IMR-90 (cell line): ENCODE results near the gene ELP4. TPM values are rescaled to one million over a fixed set of nuclear protein-coding genes. Genes with fewer than 3 reads are reported as not detected.

Experiments used
- ATAC-seq: fragments of 200-7000 bp; cut with Tn5 transposase; 2 replicates; pipeline ENCODE4 v1.9.1; 2020; ENCODE audit warnings: low read depth, mild to moderate bottlenecking, moderate library complexity
- BruUV-seq: library from RNA; stranded (reverse); fragments of 400-500 nt; replicated peaks from 2 replicates; lab custom pipeline; 2021; lab: Mats Ljungman, UMichigan
- CTCF ChIA-PET: fragments of 300-600 bp; formaldehyde crosslinking; extraction: SDS; loops from one replicate; lab custom pipeline; 2021; ENCODE audit warnings: antibody characterized with exemption; lab: Yijun Ruan, JAX
- POLR2A ChIA-PET: fragments of 300-600 bp; sonication (Branson Sonifier 250); formaldehyde crosslinking; loops from one replicate; lab custom pipeline; 2022; ENCODE audit warnings: antibody characterized with exemption; ENCODE audit not compliant: unreplicated experiment; lab: Charles Lee
- DNase-seq: peaks from one replicate; pipeline ENCODE4 v3.0.0; 2013
- H2AFZ ChIP-seq: replicated peaks from 2 replicates; pipeline ENCODE3; 2013; ENCODE audit warnings: low read length, mild to moderate bottlenecking; ENCODE audit not compliant: poor library complexity
- H2AK5ac ChIP-seq: 2 replicates; pipeline ENCODE4 v1.6.1; 2013; ENCODE audit warnings: low read depth, low read length, inconsistent platforms
- H2AK9ac ChIP-seq: replicated peaks from 2 replicates; pipeline ENCODE3; 2013; ENCODE audit warnings: mild to moderate bottlenecking, low read depth, low read length, moderate library complexity; ENCODE audit not compliant: poor library complexity
- H2BK120ac ChIP-seq: 2 replicates; pipeline ENCODE4 v1.6.1; 2013; ENCODE audit warnings: low read depth, low read length, inconsistent platforms
- H2BK15ac ChIP-seq: 3 replicates; pipeline ENCODE4 v1.6.1; 2013; ENCODE audit warnings: low read depth, low read length, inconsistent platforms
- H2BK20ac ChIP-seq: 2 replicates; pipeline ENCODE4 v1.6.1; 2013; ENCODE audit warnings: low read depth, mild to moderate bottlenecking, inconsistent platforms, low read length, moderate library complexity
- H2BK5ac ChIP-seq: 2 replicates; pipeline ENCODE4 v1.6.1; 2013; ENCODE audit warnings: mild to moderate bottlenecking, low read depth, low read length, inconsistent platforms; ENCODE audit not compliant: poor library complexity, severe bottlenecking
- H3K14ac ChIP-seq: replicated peaks from 2 replicates; pipeline ENCODE4 v1.6.1; 2013; ENCODE audit warnings: low read depth, low read length, inconsistent platforms
- H3K18ac ChIP-seq: 2 replicates; pipeline ENCODE4 v1.6.1; 2013; ENCODE audit warnings: low read depth, low read length, control low read depth
- H3K23ac ChIP-seq: 2 replicates; pipeline ENCODE4 v1.6.1; 2013; ENCODE audit warnings: low read depth, low read length, inconsistent platforms
- H3K27ac ChIP-seq: 2 replicates; pipeline ENCODE4 v1.5.1; 2013; ENCODE audit warnings: mild to moderate bottlenecking, control low read depth, low read length; ENCODE audit not compliant: insufficient read depth
- H3K27me3 ChIP-seq: 2 replicates; pipeline ENCODE4 v1.6.1; 2013; ENCODE audit warnings: low read length; ENCODE audit not compliant: control insufficient read depth, insufficient read depth
- H3K36me3 ChIP-seq: 2 replicates; pipeline ENCODE4 v1.6.1; 2013; ENCODE audit warnings: low read length, mixed read lengths; ENCODE audit not compliant: control insufficient read depth, insufficient read depth
- H3K4ac ChIP-seq: 2 replicates; pipeline ENCODE4 v1.6.1; 2013; ENCODE audit warnings: low read depth, low read length, inconsistent platforms
- H3K4me1 ChIP-seq: 2 replicates; pipeline ENCODE4 v1.6.1; 2013; ENCODE audit warnings: low read length, mixed read lengths; ENCODE audit not compliant: control insufficient read depth, insufficient read depth
- H3K4me2 ChIP-seq: 2 replicates; pipeline ENCODE4 v1.6.1; 2013; ENCODE audit warnings: low read depth, mild to moderate bottlenecking, control low read depth, low read length, moderate library complexity
- H3K4me3 ChIP-seq: 2 replicates; pipeline ENCODE4 v1.5.1; 2013; ENCODE audit warnings: low read depth, mild to moderate bottlenecking, control low read depth, low read length, moderate library complexity; ENCODE audit not compliant: insufficient read depth
- H3K56ac ChIP-seq: 2 replicates; pipeline ENCODE4 v1.6.1; 2013; ENCODE audit warnings: low read length, inconsistent platforms; ENCODE audit not compliant: insufficient read depth; ENCODE audit errors: extremely low read depth
- H3K79me1 ChIP-seq, 2 experiments: 2 replicates each; pipeline ENCODE4 v1.6.1; 2013; ENCODE audit warnings: low read length in 2 of 2, inconsistent platforms in 1 of 2, low read depth in 1 of 2
- H3K9ac ChIP-seq: 2 replicates; pipeline ENCODE4 v1.6.1; 2013; ENCODE audit warnings: low read depth, low read length, control low read depth
- H3K9me1 ChIP-seq: 2 replicates; pipeline ENCODE4 v1.6.1; 2013; ENCODE audit warnings: low read length, inconsistent platforms; ENCODE audit not compliant: insufficient read depth
- H3K9me3 ChIP-seq: 2 replicates; pipeline ENCODE4 v1.6.1; 2013; ENCODE audit warnings: low read length; ENCODE audit not compliant: control insufficient read depth, insufficient read depth
- H4K20me1 ChIP-seq: 2 replicates; pipeline ENCODE4 v1.6.1; 2013; ENCODE audit warnings: low read length, inconsistent platforms; ENCODE audit not compliant: insufficient read depth
- H4K5ac ChIP-seq: 2 replicates; pipeline ENCODE4 v1.6.1; 2013; ENCODE audit warnings: mild to moderate bottlenecking, low read depth, low read length, control low read depth
- H4K8ac ChIP-seq, 2 experiments: 2 replicates each; pipeline ENCODE4 v1.6.1; 2013; ENCODE audit warnings: low read depth in 2 of 2, low read length in 2 of 2, control low read depth in 1 of 2, inconsistent platforms in 1 of 2
- H4K91ac ChIP-seq: 2 replicates; pipeline ENCODE4 v1.6.1; 2013; ENCODE audit warnings: low read depth, low read length, inconsistent platforms; ENCODE audit not compliant: insufficient read depth
- BHLHE40 ChIP-seq: fragments of 150-350 bp; IDR thresholded peaks from 2 replicates; pipeline ENCODE4 v1.6.1; 2016; ENCODE audit warnings: mild to moderate bottlenecking, low read depth, low read length
- CHD1 ChIP-seq: IDR thresholded peaks from 2 replicates; pipeline ENCODE4 v1.6.1; 2012; ENCODE audit warnings: low read depth, low read length, improper control_type of control experiment
- MAFK ChIP-seq: IDR thresholded peaks from 2 replicates; pipeline ENCODE4 v1.6.1; 2012; ENCODE audit warnings: low read depth, low read length, improper control_type of control experiment
- MXI1 ChIP-seq: IDR thresholded peaks from 2 replicates; pipeline ENCODE4 v1.6.1; 2012; ENCODE audit warnings: low read depth, mild to moderate bottlenecking, low read length, moderate library complexity, borderline replicate concordance
- WGBS, 2 experiments: methylation state at CpG; one replicate each; pipeline versions ENCODE4 v1.1.5 to v1.1.7; 2013; ENCODE audit warnings: missing lambda C conversion rate in 2 of 2; ENCODE audit not compliant: insufficient read length in 1 of 2; ENCODE audit errors: extremely low coverage in 2 of 2; 5-methylcytosine and 5-hydroxymethylcytosine counted together
- dilution Hi-C: fragments of 300-500 bp; cut with HindIII; formaldehyde crosslinking; loops from one replicate; pipeline ENCODE4 v1.14.3; 2018; ENCODE audit warnings: low sequenced_read_pairs; ENCODE audit not compliant: unreplicated experiment
- in situ Hi-C: fragments of 300-500 bp; cut with MboI; formaldehyde crosslinking; loops from 3 replicates; pipeline ENCODE4 v1.14.3; 2019; ENCODE audit warnings: low sequenced_read_pairs, inconsistent platforms, mixed read lengths
- intact Hi-C: fragments of 100-400 bp; cut with micrococcal nuclease; formaldehyde crosslinking; loops from 2 replicates; pipeline ENCODE4 v1.10.0; 2022
- polyA plus RNA-seq, 3 experiments: library from polyadenylated mRNA; depleted of rRNA; stranded (reverse); fragments of >200 nt; gene quantifications; 2 replicates each; pipeline ENCODE4 v1.2.3, GENCODE V29; 2012; ENCODE audit warnings: low replicate concordance in 1 of 3
- total RNA-seq: library from RNA; depleted of rRNA; stranded (reverse); fragments of >200 nt; gene quantifications from 2 replicates; pipeline ENCODE4 v1.2.3, GENCODE V29; 2012

Gene ELP4
- total and polyA plus RNA-seq, 2 of the 4 experiments (the other 2 are of a cell fraction) = 8.4 to 20.4 TPM

DNA sequence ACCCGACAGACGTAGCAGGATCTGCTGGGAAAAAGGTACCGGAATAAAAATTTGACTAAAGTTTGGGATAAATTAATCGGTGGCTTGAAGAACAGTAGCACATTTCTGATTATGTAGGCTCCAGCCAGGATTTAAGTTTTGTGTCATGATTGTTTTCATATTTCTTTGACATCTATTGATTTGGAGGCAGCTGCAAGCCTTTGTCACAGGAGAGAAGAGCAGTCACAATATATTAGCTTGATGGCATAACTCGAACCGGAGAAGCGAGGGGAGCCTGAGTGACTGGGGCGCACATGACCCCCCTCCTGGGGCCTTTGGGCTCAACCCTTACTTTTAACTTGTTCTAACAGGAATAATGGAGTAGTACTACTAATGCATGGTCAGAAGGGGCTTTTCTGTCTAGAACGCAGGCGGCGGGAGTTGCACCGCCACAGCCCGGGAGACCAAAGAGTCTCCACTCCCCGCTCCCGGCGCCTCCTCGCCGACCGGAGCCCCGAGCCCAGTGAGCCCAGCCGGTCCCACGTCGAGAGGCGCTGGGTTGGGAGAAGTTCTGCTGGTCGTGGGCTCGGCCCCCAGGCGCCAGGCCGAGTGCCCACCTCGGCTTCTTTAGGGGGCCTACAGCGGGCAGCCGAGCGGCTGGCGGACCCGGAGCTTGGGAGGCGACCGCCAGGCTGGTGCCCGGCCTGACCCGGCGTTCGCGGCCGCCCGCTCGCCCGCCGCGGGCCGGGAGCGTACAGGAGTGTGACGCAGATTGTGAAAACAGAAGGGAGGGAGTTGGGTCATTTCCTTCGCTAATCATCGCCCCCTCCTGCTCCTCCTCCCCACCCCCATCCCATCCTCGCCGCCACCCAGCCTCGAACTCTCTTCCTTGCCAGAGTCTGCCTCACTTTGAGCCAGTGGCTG is 317.2 kb downstream of the ELP4 start (continued):
- no peak for TF ChIP-seq MAFK
- no peak for TF ChIP-seq CHD1

DNA sequence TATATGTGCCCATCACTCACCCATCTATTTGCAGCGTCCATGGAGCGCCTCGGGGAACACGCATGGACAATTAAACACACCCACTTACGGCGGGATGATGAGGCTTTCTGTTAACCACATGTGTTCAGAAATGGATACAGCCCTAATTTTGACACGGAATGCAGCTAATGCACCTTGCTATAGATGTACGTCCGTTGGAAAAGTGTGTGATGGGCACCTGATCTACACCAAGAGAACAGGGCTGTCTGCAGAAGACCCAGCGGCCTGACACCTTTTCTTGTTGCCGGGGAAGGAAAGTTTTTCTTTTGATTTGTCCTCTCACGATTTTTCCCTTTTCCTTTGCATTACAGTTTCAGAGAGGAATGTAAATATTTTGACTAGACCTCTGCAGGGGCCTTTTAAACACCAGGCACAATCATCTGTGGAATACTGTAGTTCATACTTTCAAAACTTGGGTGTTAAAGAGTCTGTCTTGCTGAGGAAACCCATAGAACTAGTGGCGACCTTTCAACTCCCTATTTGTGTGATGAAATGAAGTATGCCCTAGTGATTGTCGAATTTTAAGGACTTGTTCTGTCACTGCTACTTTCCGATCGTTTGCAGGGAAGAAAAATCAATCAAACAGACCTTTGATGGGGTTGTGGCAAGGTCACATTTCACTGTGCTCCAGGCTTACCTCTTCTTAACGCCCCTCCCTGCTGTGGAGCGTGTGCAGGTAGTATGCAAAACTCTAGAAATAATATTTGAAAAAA is 318.1 kb downstream of the ELP4 start:
- no peaks in the 10 kb centered on the region for H4K20me1 ChIP-seq
- no peak overlapping the region for H4K91ac ChIP-seq
- no peak overlapping the region for H3K9ac ChIP-seq
- TF ChIP-seq BHLHE40 (0 out of 2 replicates have a peak, but pooled peaks have one; percentile 10), MAFK (no peak), MXI1 (no peak)
- ATAC-seq (peak; percentile 79), DNase-seq (peak; percentile 56)
- no peaks in the 10 kb centered on the region for H3K79me1 ChIP-seq
- H2AK9ac ChIP-seq = no peak overlapping the region
- no peak overlapping the region for H4K8ac ChIP-seq
- ChIA-PET POLR2A (no interaction called here), CTCF (no interaction called here)
- H3K4ac ChIP-seq = no peak overlapping the region; the same call in 1 of the 2 replicates
- peaks cover 8% of the 10 kb centered on the region for H3K4me1 ChIP-seq
- dilution Hi-C loops = no loop called here
- H3K14ac ChIP-seq = no peak overlapping the region
- no peak overlapping the region for H2BK5ac ChIP-seq
- H3K27me3 ChIP-seq = peaks cover 80% of the 10 kb centered on the region
- H2BK120ac ChIP-seq = no peak overlapping the region
- no peaks in the 10 kb centered on the region; the same call in 1 of the 2 replicates for H3K9me1 ChIP-seq
- peak overlapping the region; percentile 91 for H3K4me2 ChIP-seq
- 0% methylated on average over 1 of the region's 18 CpGs; no CpG with 5 or more reads in 1 of the 2 experiments for WGBS, 2 experiments
- BruUV-seq = no TSS peak
- no peak overlapping the region for H2BK20ac ChIP-seq
- H3K27ac ChIP-seq = no peak overlapping the region
- no peak overlapping the region for H3K23ac ChIP-seq
- intact Hi-C loops = no loop called here
- in situ Hi-C loops = no loop called here
- H3K56ac ChIP-seq = no peak overlapping the region
- peaks cover 15% of the 10 kb centered on the region for H3K9me3 ChIP-seq
- peak overlapping the region; percentile 33; the same call in 1 of the 2 replicates for H3K4me3 ChIP-seq
- no peak overlapping the region for H2AK5ac ChIP-seq
- H2BK15ac ChIP-seq = no peak overlapping the region
- no peaks in the 10 kb centered on the region for H3K36me3 ChIP-seq
- peak overlapping the region; percentile 54 for H2AFZ ChIP-seq
- no peak overlapping the region for H3K18ac ChIP-seq
- H4K5ac ChIP-seq = no peak overlapping the region
